ENCODE data around the gene ST14. TPM values are rescaled to one million over a fixed set of nuclear protein-coding genes. Genes with fewer than 3 reads are reported as not detected.
"Not testable (repeated sequence)": the region's sequence is repeated elsewhere in the genome, so short reads cannot be mapped to it uniquely, and the experiment has no call there.

The ST14 gene
- total and polyA plus RNA-seq, 2 donors: 13.7 to 28.6 TPM

- 85% methylated on average over 9 of the region's 9 CpGs for WGBS
- peaks cover 0 to 8% of the 10 kb centered on the region in 2 donors for H3K4me1 ChIP-seq (ENCODE audit: control insufficient read depth in 2 of 2, insufficient read depth in 2 of 2, low read length in 2 of 2)
- H3K27me3 ChIP-seq (ENCODE audit: control insufficient read depth in 2 of 2, insufficient read depth in 1 of 2, low read length in 1 of 2): peaks cover 8 to 38% of the 10 kb centered on the region in 2 donors
- H3K27ac ChIP-seq (ENCODE audit: low read depth in 1 of 2, low read length in 1 of 2): no peak overlapping the region
- H3K9me3 ChIP-seq (ENCODE audit: control insufficient read depth in 2 of 2, insufficient read depth in 1 of 2, low read length in 1 of 2): no peaks in the 10 kb centered on the region
- no peak overlapping the region for H3K4me3 ChIP-seq (ENCODE audit: low read length in 2 of 2)
- no peak for DNase-seq (ENCODE audit: low read depth in 6 of 9, low spot score in 9 of 9)
- H3K36me3 ChIP-seq (ENCODE audit: control insufficient read depth in 2 of 2, insufficient read depth in 2 of 2, low read length in 1 of 2): no peaks in the 10 kb centered on the region
These were observed 6.2 kb downstream of the ST14 start for GRCh38 chr11:130165601-130166456.

- Histone ChIP-seq H3K4me3 (ENCODE audit: low read length in 2 of 2) (no peak overlapping the region), H3K27ac (ENCODE audit: low read depth in 1 of 2, low read length in 1 of 2) (peak overlapping the region in 1 of 2 donors; percentile 19), H3K4me1 (ENCODE audit: control insufficient read depth in 2 of 2, insufficient read depth in 2 of 2, low read length in 2 of 2) (peaks cover 0 to 6% of the 10 kb centered on the region in 2 donors), H3K27me3 (ENCODE audit: control insufficient read depth in 2 of 2, insufficient read depth in 1 of 2, low read length in 1 of 2) (peaks cover 6 to 32% of the 10 kb centered on the region in 2 donors), H3K36me3 (ENCODE audit: control insufficient read depth in 2 of 2, insufficient read depth in 2 of 2, low read length in 1 of 2) (no peaks in the 10 kb centered on the region), H3K9me3 (ENCODE audit: control insufficient read depth in 2 of 2, insufficient read depth in 1 of 2, low read length in 1 of 2) (no peaks in the 10 kb centered on the region)
- DNase-seq (ENCODE audit: low read depth in 6 of 9, low spot score in 9 of 9): no peak
- WGBS: 89% methylated on average over 4 of the region's 4 CpGs
These were observed 6.8 kb downstream of the ST14 start for GRCh38 chr11:130166457-130166784.

GRCh38 chr11:130167146-130167545 is 7.6 kb downstream of the ST14 start:
- Histone ChIP-seq H3K4me3 (ENCODE audit: low read length in 2 of 2) (no peak overlapping the region), H3K27ac (ENCODE audit: low read depth in 1 of 2, low read length in 1 of 2) (no peak overlapping the region), H3K9me3 (ENCODE audit: control insufficient read depth in 2 of 2, insufficient read depth in 1 of 2, low read length in 1 of 2) (no peaks in the 10 kb centered on the region), H3K4me1 (ENCODE audit: control insufficient read depth in 2 of 2, insufficient read depth in 2 of 2, low read length in 2 of 2) (peaks cover 0 to 4% of the 10 kb centered on the region in 2 donors), H3K27me3 (ENCODE audit: control insufficient read depth in 2 of 2, insufficient read depth in 1 of 2, low read length in 1 of 2) (peaks cover 2 to 24% of the 10 kb centered on the region in 2 donors), H3K36me3 (ENCODE audit: control insufficient read depth in 2 of 2, insufficient read depth in 2 of 2, low read length in 1 of 2) (no peaks in the 10 kb centered on the region)
- no peak for DNase-seq (ENCODE audit: low read depth in 6 of 9, low spot score in 9 of 9)
- WGBS: 97% methylated on average over 3 of the region's 3 CpGs

- Histone ChIP-seq H3K36me3 (ENCODE audit: control insufficient read depth in 2 of 2, insufficient read depth in 2 of 2, low read length in 1 of 2) (no peaks in the 10 kb centered on the region), H3K9me3 (ENCODE audit: control insufficient read depth in 2 of 2, insufficient read depth in 1 of 2, low read length in 1 of 2) (no peaks in the 10 kb centered on the region), H3K27ac (ENCODE audit: low read depth in 1 of 2, low read length in 1 of 2) (no peak overlapping the region), H3K4me1 (ENCODE audit: control insufficient read depth in 2 of 2, insufficient read depth in 2 of 2, low read length in 2 of 2) (peaks cover 0 to 4% of the 10 kb centered on the region in 2 donors), H3K4me3 (ENCODE audit: low read length in 2 of 2) (no peak overlapping the region), H3K27me3 (ENCODE audit: control insufficient read depth in 2 of 2, insufficient read depth in 1 of 2, low read length in 1 of 2) (peaks cover 0 to 15% of the 10 kb centered on the region in 2 donors)
- no peak for DNase-seq (ENCODE audit: low read depth in 6 of 9, low spot score in 9 of 9)
- WGBS: 93% methylated on average over 7 of the region's 7 CpGs
These were observed 8.5 kb downstream of the ST14 start for GRCh38 chr11:130168105-130168504.

- no peaks in the 10 kb centered on the region for H3K36me3 ChIP-seq (ENCODE audit: control insufficient read depth in 2 of 2, insufficient read depth in 2 of 2, low read length in 1 of 2)
- no peak overlapping the region for H3K4me3 ChIP-seq (ENCODE audit: low read length in 2 of 2)
- peaks cover 0 to 5% of the 10 kb centered on the region in 2 donors for H3K27me3 ChIP-seq (ENCODE audit: control insufficient read depth in 2 of 2, insufficient read depth in 1 of 2, low read length in 1 of 2)
- no peaks in the 10 kb centered on the region for H3K4me1 ChIP-seq (ENCODE audit: control insufficient read depth in 2 of 2, insufficient read depth in 2 of 2, low read length in 2 of 2)
- H3K27ac ChIP-seq (ENCODE audit: low read depth in 1 of 2, low read length in 1 of 2): no peak overlapping the region
- no peaks in the 10 kb centered on the region for H3K9me3 ChIP-seq (ENCODE audit: control insufficient read depth in 2 of 2, insufficient read depth in 1 of 2, low read length in 1 of 2)
- no peak for DNase-seq (ENCODE audit: low read depth in 6 of 9, low spot score in 9 of 9)
- WGBS: 93% methylated on average over 8 of the region's 8 CpGs
These were observed 10.8 kb downstream of the ST14 start for GRCh38 chr11:130170345-130170744.

- H3K4me3 ChIP-seq (ENCODE audit: low read length in 2 of 2): no peak overlapping the region
- H3K36me3 ChIP-seq (ENCODE audit: control insufficient read depth in 2 of 2, insufficient read depth in 2 of 2, low read length in 1 of 2): no peaks in the 10 kb centered on the region
- no peaks in the 10 kb centered on the region for H3K4me1 ChIP-seq (ENCODE audit: control insufficient read depth in 2 of 2, insufficient read depth in 2 of 2, low read length in 2 of 2)
- 69% methylated on average over 5 of the region's 5 CpGs for WGBS
- H3K27ac ChIP-seq (ENCODE audit: low read depth in 1 of 2, low read length in 1 of 2): no peak overlapping the region
- no peaks in the 10 kb centered on the region for H3K9me3 ChIP-seq (ENCODE audit: control insufficient read depth in 2 of 2, insufficient read depth in 1 of 2, low read length in 1 of 2)
- no peak for DNase-seq (ENCODE audit: low read depth in 6 of 9, low spot score in 9 of 9)
- peaks cover 0 to 5% of the 10 kb centered on the region in 2 donors for H3K27me3 ChIP-seq (ENCODE audit: control insufficient read depth in 2 of 2, insufficient read depth in 1 of 2, low read length in 1 of 2)
These were observed 12.0 kb downstream of the ST14 start for GRCh38 chr11:130171534-130171933.

- not testable (repeated sequence) for H3K27ac ChIP-seq (ENCODE audit: low read depth in 1 of 2, low read length in 1 of 2); H3K9me3 ChIP-seq (ENCODE audit: control insufficient read depth in 2 of 2, insufficient read depth in 1 of 2, low read length in 1 of 2); H3K4me3 ChIP-seq (ENCODE audit: low read length in 2 of 2); H3K4me1 ChIP-seq (ENCODE audit: control insufficient read depth in 2 of 2, insufficient read depth in 2 of 2, low read length in 2 of 2); H3K36me3 ChIP-seq (ENCODE audit: control insufficient read depth in 2 of 2, insufficient read depth in 2 of 2, low read length in 1 of 2); DNase-seq (ENCODE audit: low read depth in 6 of 9, low spot score in 9 of 9); H3K27me3 ChIP-seq (ENCODE audit: control insufficient read depth in 2 of 2, insufficient read depth in 1 of 2, low read length in 1 of 2)
- WGBS: 74% methylated on average over 3 of the region's 3 CpGs
These were observed 12.4 kb downstream of the ST14 start for GRCh38 chr11:130172001-130172400.

GRCh38 chr11:130174642-130175041 is 15.1 kb downstream of the ST14 start:
- peaks cover 0 to 14% of the 10 kb centered on the region in 2 donors for H3K4me1 ChIP-seq (ENCODE audit: control insufficient read depth in 2 of 2, insufficient read depth in 2 of 2, low read length in 2 of 2)
- 96% methylated on average over 4 of the region's 4 CpGs for WGBS

GRCh38 chr11:130175898-130176297 is 16.3 kb downstream of the ST14 start:
- 87% methylated on average over 5 of the region's 5 CpGs for WGBS
- no peak for DNase-seq (ENCODE audit: low read depth in 6 of 9, low spot score in 9 of 9)
- H3K4me1 ChIP-seq (ENCODE audit: control insufficient read depth in 2 of 2, insufficient read depth in 2 of 2, low read length in 2 of 2): peaks cover 0 to 27% of the 10 kb centered on the region in 2 donors
- no peaks in the 10 kb centered on the region for H3K27me3 ChIP-seq (ENCODE audit: control insufficient read depth in 2 of 2, insufficient read depth in 1 of 2, low read length in 1 of 2)
- no peaks in the 10 kb centered on the region for H3K36me3 ChIP-seq (ENCODE audit: control insufficient read depth in 2 of 2, insufficient read depth in 2 of 2, low read length in 1 of 2)
- no peak overlapping the region for H3K27ac ChIP-seq (ENCODE audit: low read depth in 1 of 2, low read length in 1 of 2)
- H3K4me3 ChIP-seq (ENCODE audit: low read length in 2 of 2): no peak overlapping the region
- H3K9me3 ChIP-seq (ENCODE audit: control insufficient read depth in 2 of 2, insufficient read depth in 1 of 2, low read length in 1 of 2): no peaks in the 10 kb centered on the region

More at GRCh38 chr11:130174642-130175041, 15.1 kb downstream of the ST14 start:
- peaks cover 0 to 4% of the 10 kb centered on the region in 2 donors for H3K27me3 ChIP-seq (ENCODE audit: control insufficient read depth in 2 of 2, insufficient read depth in 1 of 2, low read length in 1 of 2)
- H3K9me3 ChIP-seq (ENCODE audit: control insufficient read depth in 2 of 2, insufficient read depth in 1 of 2, low read length in 1 of 2): no peaks in the 10 kb centered on the region
- H3K36me3 ChIP-seq (ENCODE audit: control insufficient read depth in 2 of 2, insufficient read depth in 2 of 2, low read length in 1 of 2): no peaks in the 10 kb centered on the region
- DNase-seq (ENCODE audit: low read depth in 6 of 9, low spot score in 9 of 9): no peak
- no peak overlapping the region for H3K4me3 ChIP-seq (ENCODE audit: low read length in 2 of 2)
- H3K27ac ChIP-seq (ENCODE audit: low read depth in 1 of 2, low read length in 1 of 2): no peak overlapping the region
